Measurements from ENCODE around the gene CPNE5.

Gene CPNE5

DNA sequence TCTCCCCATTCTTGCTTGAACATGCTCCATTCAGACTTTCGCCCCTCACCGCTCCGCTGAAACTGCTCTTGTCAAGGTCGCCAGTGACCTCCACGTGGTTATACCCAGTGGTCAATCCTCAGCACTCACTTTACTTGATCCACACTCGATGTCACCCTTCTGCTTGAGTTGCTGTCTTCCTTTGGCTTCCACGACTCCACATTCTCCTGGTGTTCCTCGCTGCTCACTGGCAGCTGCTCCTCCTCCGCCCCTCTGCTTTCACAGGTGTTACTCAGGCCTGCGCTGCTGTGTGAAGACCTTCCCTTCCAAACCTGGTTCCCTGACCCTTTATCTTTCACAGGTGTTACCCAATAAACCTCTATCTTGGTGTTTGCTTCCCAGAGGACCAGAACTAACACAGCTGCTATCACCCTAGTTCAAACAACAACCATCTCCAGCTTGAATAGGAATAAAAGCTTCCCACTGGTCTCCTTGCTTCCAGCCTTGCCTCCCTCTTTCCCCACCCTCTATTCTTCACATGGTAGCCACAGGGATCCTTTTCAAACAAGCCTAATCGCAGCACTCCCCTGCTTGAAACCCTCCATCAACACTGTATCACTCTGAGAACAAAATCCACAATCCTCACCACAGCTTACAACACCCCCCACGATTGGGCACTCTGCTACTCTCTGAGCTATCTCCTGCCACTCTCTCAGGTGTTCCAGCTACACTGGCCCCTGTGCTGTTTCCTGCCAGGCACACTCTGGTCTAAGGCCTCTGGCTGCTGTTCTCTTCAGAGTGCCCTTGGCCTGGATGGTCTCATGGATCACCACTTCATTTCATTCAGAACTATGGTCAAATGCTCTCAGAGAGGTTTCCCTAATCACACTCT lies 24.7 kb upstream of the CPNE5 start:
- Histone ChIP-seq H3K4me1 (ENCODE audit: insufficient read depth, poor library complexity, severe bottlenecking) (peaks cover 11% of the 10 kb centered on the region), H3K4me3 (ENCODE audit: severe bottlenecking) (no peak overlapping the region), H3K36me3 (ENCODE audit: low read depth) (peaks cover 82% of the 10 kb centered on the region), H3K27ac (ENCODE audit: poor library complexity, severe bottlenecking) (no peak overlapping the region), H3K27me3 (ENCODE audit: insufficient read depth, poor library complexity, severe bottlenecking) (no peaks in the 10 kb centered on the region), H3K9me3 (ENCODE audit: severe bottlenecking) (no peaks in the 10 kb centered on the region)
- DNase-seq (ENCODE audit: low spot score) (no peak), ATAC-seq (ENCODE audit: low read depth) (no peak)
- TF ChIP-seq, protein P1, sequence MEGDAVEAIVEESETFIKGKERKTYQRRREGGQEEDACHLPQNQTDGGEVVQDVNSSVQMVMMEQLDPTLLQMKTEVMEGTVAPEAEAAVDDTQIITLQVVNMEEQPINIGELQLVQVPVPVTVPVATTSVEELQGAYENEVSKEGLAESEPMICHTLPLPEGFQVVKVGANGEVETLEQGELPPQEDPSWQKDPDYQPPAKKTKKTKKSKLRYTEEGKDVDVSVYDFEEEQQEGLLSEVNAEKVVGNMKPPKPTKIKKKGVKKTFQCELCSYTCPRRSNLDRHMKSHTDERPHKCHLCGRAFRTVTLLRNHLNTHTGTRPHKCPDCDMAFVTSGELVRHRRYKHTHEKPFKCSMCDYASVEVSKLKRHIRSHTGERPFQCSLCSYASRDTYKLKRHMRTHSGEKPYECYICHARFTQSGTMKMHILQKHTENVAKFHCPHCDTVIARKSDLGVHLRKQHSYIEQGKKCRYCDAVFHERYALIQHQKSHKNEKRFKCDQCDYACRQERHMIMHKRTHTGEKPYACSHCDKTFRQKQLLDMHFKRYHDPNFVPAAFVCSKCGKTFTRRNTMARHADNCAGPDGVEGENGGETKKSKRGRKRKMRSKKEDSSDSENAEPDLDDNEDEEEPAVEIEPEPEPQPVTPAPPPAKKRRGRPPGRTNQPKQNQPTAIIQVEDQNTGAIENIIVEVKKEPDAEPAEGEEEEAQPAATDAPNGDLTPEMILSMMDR (IDR thresholded peaks at IDR 0.05; ENCODE audit: poor library complexity, severe bottlenecking), result no peak

DNA sequence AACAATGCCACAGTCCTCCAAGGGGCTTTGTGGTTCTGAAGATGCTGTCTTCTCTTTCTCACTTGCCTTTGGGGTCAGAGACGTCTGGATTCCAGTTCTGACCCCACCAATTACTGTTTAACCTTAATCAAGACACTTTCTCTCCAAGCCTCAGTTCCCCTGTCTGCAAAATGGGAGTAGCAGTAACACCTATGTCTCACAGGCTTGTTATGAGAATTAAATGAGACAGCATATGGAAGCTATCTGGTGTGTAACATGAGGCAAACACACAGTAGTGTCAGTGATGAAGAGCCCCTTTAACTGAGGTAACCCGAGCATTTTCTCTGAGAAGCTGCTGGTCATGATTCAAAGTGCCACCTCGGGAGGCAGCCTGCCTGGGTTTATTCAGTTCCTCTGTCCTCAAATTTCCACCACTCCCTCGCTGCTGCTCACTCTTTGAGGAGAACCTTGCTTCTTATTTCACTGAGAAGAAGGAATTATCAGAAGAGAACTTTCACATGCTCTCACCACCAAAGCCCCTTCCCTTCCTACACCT lies 23.7 kb upstream of the CPNE5 start:
- Histone ChIP-seq H3K27ac (ENCODE audit: poor library complexity, severe bottlenecking) (peak overlapping the region; percentile 37), H3K4me3 (ENCODE audit: severe bottlenecking) (no peak overlapping the region), H3K27me3 (ENCODE audit: insufficient read depth, poor library complexity, severe bottlenecking) (no peaks in the 10 kb centered on the region), H3K4me1 (ENCODE audit: insufficient read depth, poor library complexity, severe bottlenecking) (peaks cover 11% of the 10 kb centered on the region), H3K36me3 (ENCODE audit: low read depth) (peaks cover 77% of the 10 kb centered on the region), H3K9me3 (ENCODE audit: severe bottlenecking) (no peaks in the 10 kb centered on the region)
- TF ChIP-seq, protein P1 (IDR thresholded peaks at IDR 0.05; ENCODE audit: poor library complexity, severe bottlenecking), result no peak
- no peak for DNase-seq (ENCODE audit: low spot score)
- no peak for ATAC-seq (ENCODE audit: low read depth)

DNA sequence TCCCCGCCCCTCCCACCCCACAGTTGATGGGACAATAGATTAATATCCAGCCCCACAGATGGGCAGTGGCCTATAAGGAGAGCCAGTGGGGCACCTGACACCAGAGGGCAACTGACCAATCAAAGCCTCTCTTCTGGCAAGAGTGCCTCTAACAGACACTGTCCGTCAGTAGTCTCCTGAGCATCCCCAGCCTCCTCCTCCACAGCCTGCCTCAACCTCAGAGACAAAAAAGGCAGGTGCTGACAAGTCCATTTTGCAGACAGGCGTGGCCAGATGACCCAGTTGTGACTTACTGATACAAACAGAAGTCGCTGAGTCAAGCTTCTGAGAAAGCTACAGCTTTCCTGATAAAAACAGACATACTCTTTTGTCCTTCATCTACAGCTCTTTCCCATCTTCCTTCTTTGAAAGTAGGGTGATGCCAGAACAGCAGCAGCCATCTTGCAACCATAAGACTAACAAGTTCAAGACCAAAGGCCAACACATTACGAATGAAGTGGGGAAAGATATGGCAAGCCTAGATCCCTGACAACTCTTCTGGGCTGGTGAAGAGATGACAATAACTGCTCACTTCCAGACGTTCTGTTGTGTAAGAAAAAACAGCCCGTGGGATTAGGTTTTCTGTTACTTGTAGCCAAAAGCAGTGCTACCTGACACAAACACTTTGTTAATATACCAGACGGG lies 23.1 kb upstream of the CPNE5 start:
- TF ChIP-seq, protein P1 (IDR thresholded peaks at IDR 0.05; ENCODE audit: poor library complexity, severe bottlenecking), result no peak
- no peaks in the 10 kb centered on the region for H3K9me3 ChIP-seq (ENCODE audit: severe bottlenecking)
- H3K4me1 ChIP-seq (ENCODE audit: insufficient read depth, poor library complexity, severe bottlenecking), result peaks cover 11% of the 10 kb centered on the region
- H3K36me3 ChIP-seq (ENCODE audit: low read depth), result peaks cover 71% of the 10 kb centered on the region
- H3K4me3 ChIP-seq (ENCODE audit: severe bottlenecking), result no peak overlapping the region
- ATAC-seq (ENCODE audit: low read depth), result peak; percentile 88
- H3K27ac ChIP-seq (ENCODE audit: poor library complexity, severe bottlenecking), result peak overlapping the region; percentile 37
- DNase-seq (ENCODE audit: low spot score), result no peak
- H3K27me3 ChIP-seq (ENCODE audit: insufficient read depth, poor library complexity, severe bottlenecking), result no peaks in the 10 kb centered on the region

DNA sequence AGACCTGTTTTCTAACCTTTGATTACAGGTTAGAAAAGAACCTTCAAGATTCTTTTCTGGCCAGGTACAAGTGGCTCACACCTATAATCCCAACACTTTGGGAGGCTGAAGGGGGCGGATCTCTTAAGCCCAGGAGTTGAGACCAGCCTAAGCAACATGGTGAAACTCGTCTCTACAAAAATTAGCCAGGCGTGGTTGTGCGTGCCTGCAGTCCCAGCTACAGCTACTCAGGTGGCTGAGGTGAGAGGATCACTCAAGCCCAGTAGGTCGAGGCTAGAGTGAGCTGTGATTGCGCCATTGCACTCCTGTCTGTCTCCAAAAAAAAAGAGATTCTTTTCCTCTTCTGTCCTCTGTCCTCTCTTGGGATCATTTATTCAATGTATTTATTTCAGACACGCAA lies 20.9 kb upstream of the CPNE5 start:
- H3K27ac ChIP-seq (ENCODE audit: poor library complexity, severe bottlenecking), result no peak overlapping the region
- H3K36me3 ChIP-seq (ENCODE audit: low read depth), result peaks cover 65% of the 10 kb centered on the region
- H3K4me1 ChIP-seq (ENCODE audit: insufficient read depth, poor library complexity, severe bottlenecking), result peaks cover 11% of the 10 kb centered on the region
- H3K4me3 ChIP-seq (ENCODE audit: severe bottlenecking), result no peak overlapping the region
- ATAC-seq (ENCODE audit: low read depth) (no peak), DNase-seq (ENCODE audit: low spot score) (no peak)
- no peaks in the 10 kb centered on the region for H3K9me3 ChIP-seq (ENCODE audit: severe bottlenecking)
- no peaks in the 10 kb centered on the region for H3K27me3 ChIP-seq (ENCODE audit: insufficient read depth, poor library complexity, severe bottlenecking)
- TF ChIP-seq, protein P1 (IDR thresholded peaks at IDR 0.05; ENCODE audit: poor library complexity, severe bottlenecking), result no peak

Data from RWPE2 (cell line).